K562 (cell line): ENCODE measurements around the gene PNPLA8. TPM values are rescaled to one million over a fixed set of nuclear protein-coding genes. Genes with fewer than 3 reads are reported as not detected.

Experiments used
- AFF1 ChIP-seq, 2 experiments: fragments of 450-650 bp; IDR thresholded peaks; 2 replicates each; pipeline ENCODE4 v1.6.1; 2018; ENCODE audit warnings: mild to moderate bottlenecking in 2 of 2, low read depth in 1 of 2; ENCODE audit not compliant: partially characterized antibody in 2 of 2
- ARHGAP35 ChIP-seq: fragments of 450-650 bp; IDR thresholded peaks from 2 replicates; pipeline ENCODE4 v1.6.1; 2018; ENCODE audit not compliant: partially characterized antibody
- ATF1 ChIP-seq, 2 experiments: fragments of 450-650 bp in 1 of 2; IDR thresholded peaks; 2 replicates each; pipeline ENCODE4 v1.6.1; 2016; ENCODE audit warnings: missing compliant biosample characterization in 1 of 2, missing genetic modification characterization in 1 of 2
- CBFA2T2 ChIP-seq: fragments of 450-650 bp; conservative IDR thresholded peaks from 2 replicates; pipeline ENCODE4 v1.6.1; 2017; ENCODE audit warnings: mild to moderate bottlenecking
- CHD1 ChIP-seq: fragments of 200-600 bp; sonication (generic); IDR thresholded peaks from one replicate; pipeline ENCODE4 v1.6.1; 2012; ENCODE audit warnings: mild to moderate bottlenecking, moderate library complexity, low read length, inconsistent platforms
- ELF1 ChIP-seq: fragments of 200-800 bp; sonication (Bioruptor generic); IDR thresholded peaks from 2 replicates; pipeline ENCODE4 v1.6.1; 2016; ENCODE audit warnings: missing genetic modification characterization, missing compliant biosample characterization
- ESRRA ChIP-seq: fragments of 450-650 bp; IDR thresholded peaks from 2 replicates; pipeline ENCODE4 v1.6.1; 2014; ENCODE audit warnings: low read depth, mild to moderate bottlenecking, moderate library complexity, borderline replicate concordance
- ETS1 ChIP-seq: conservative IDR thresholded peaks from 2 replicates; pipeline ENCODE4 v1.6.1; 2011; ENCODE audit warnings: low read depth, mild to moderate bottlenecking, low read length; ENCODE audit not compliant: control insufficient read depth
- FOXA3 ChIP-seq, 2 experiments: fragments of 450-650 bp in 1 of 2; sonication (generic) in 1 of 2; formaldehyde crosslinking; IDR thresholded peaks in 1 of 2; conservative IDR thresholded peaks in 1 of 2; 2 replicates each; pipeline versions ENCODE4 v1.4.0 to v1.8.0; 2020 to 2022; ENCODE audit warnings: mild to moderate bottlenecking in 2 of 2, missing genetic modification reagents in 1 of 2
- HNRNPLL ChIP-seq: fragments of 200-400 bp; formaldehyde crosslinking; IDR thresholded peaks from 2 replicates; pipeline ENCODE4 v1.6.1; 2017; ENCODE audit warnings: low read length, low read depth, mild to moderate bottlenecking; ENCODE audit not compliant: poor library complexity, severe bottlenecking
- HSF4 ChIP-seq: fragments of 250-450 bp; sonication (Bioruptor Pico); IDR thresholded peaks from 2 replicates; pipeline ENCODE4 v2.1.2; 2022; ENCODE audit warnings: mild to moderate bottlenecking, moderate library complexity, borderline replicate concordance
- NFIX ChIP-seq: fragments of 250-450 bp; sonication (Bioruptor Pico); IDR thresholded peaks from 2 replicates; pipeline ENCODE4 v1.4.0; 2020; ENCODE audit warnings: low read depth, mild to moderate bottlenecking, moderate library complexity
- OTX1 ChIP-seq: fragments of 450-650 bp; formaldehyde crosslinking; IDR thresholded peaks from 2 replicates; pipeline ENCODE4 v1.4.0; 2022; ENCODE audit warnings: mild to moderate bottlenecking
- ZNF444 ChIP-seq: fragments of 250-450 bp; sonication (Bioruptor Pico); IDR thresholded peaks from 2 replicates; pipeline ENCODE4 v1.4.0; 2020; ENCODE audit warnings: mild to moderate bottlenecking, moderate library complexity
- ZNF639 ChIP-seq, 2 experiments: fragments of 200-800 bp in 1 of 2; sonication (Bioruptor generic) in 1 of 2; sonication (generic) in 1 of 2; formaldehyde crosslinking in 1 of 2; IDR thresholded peaks in 1 of 2; conservative IDR thresholded peaks in 1 of 2; 2 replicates each; pipeline versions ENCODE4 v1.5.0 to v1.6.1; 2016 to 2020; ENCODE audit warnings: missing compliant biosample characterization in 1 of 2, missing genetic modification characterization in 1 of 2, missing genetic modification reagents in 1 of 2
- polyA plus RNA-seq, 8 experiments: library from polyadenylated mRNA; depleted of rRNA in 4 of 8; stranded (reverse) in 5 of 8; unstranded in 3 of 8; fragments of >200 nt; fragmentation: Nextera tagmentation in 2 of 8; fragmentation: Illumina TruSeq in 1 of 8; extraction: Ambion mirVana in 2 of 8; extraction: Trizol in 1 of 8; gene quantifications; 2 replicates each; pipeline versions ENCODE4 v1.2.1 to v1.2.3, GENCODE V29; 2011 to 2014; ENCODE audit warnings: inconsistent platforms in 1 of 8, missing spikeins in 1 of 8
- total RNA-seq, 7 experiments: library from RNA; depleted of rRNA in 6 of 7; stranded (reverse); fragments of >200 nt in 6 of 7; fragmentation: Illumina TruSeq in 2 of 7; extraction: Trizol in 2 of 7; gene quantifications; 2 replicates each; pipeline versions ENCODE4 v1.2.1 to v1.2.3, GENCODE V29; 2011 to 2021; ENCODE audit warnings: low replicate concordance in 1 of 7
- TF ChIP-seq, protein P1 (sequence below): sonication (generic); formaldehyde crosslinking; IDR thresholded peaks from 2 replicates; pipeline ENCODE4 v1.8.1; 2022; ENCODE audit warnings: missing genetic modification reagents

PNPLA8 gene
- total and polyA plus RNA-seq, 9 of the 15 experiments (the other 6 are each of a cell fraction or from before 2014, with no cell fraction given) = 12.8 to 27.6 (median 16.3) TPM

- TF ChIP-seq, protein P1, sequence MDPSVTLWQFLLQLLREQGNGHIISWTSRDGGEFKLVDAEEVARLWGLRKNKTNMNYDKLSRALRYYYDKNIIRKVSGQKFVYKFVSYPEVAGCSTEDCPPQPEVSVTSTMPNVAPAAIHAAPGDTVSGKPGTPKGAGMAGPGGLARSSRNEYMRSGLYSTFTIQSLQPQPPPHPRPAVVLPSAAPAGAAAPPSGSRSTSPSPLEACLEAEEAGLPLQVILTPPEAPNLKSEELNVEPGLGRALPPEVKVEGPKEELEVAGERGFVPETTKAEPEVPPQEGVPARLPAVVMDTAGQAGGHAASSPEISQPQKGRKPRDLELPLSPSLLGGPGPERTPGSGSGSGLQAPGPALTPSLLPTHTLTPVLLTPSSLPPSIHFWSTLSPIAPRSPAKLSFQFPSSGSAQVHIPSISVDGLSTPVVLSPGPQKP (CRISPR knock-in tag) = no peak
- TF ChIP-seq ATF1 (CRISPR knock-in tag; IDR thresholded peaks at IDR 0.05) (no peak), ATF1 (tag; IDR thresholded peaks at IDR 0.05) (no peak), ZNF444 (CRISPR knock-in tag) (0 out of 2 replicates have a peak, but pooled peaks have one; percentile 45), HSF4 (CRISPR knock-in tag) (peak; percentile 78; the same call in 1 of the 2 replicates), ZNF639 (CRISPR knock-in tag; conservative IDR thresholded peaks at IDR 0.05 in 1 of 2, IDR thresholded peaks at IDR 0.05 in 1 of 2) (peak in 1 of 2 experiments; percentile 42; a peak in 1 of 4 replicates), CHD1 (peak; percentile 66), AFF1 (IDR thresholded peaks at IDR 0.05; ENCODE audit: low read depth in 1 of 2, partially characterized antibody in 2 of 2) (peak in 1 of 2 experiments; percentile 12), OTX1 (CRISPR knock-in tag) (peak; percentile 80), ETS1 (peak; percentile 0; the same call in 1 of the 2 replicates), HNRNPLL (peak; percentile 76), FOXA3 (CRISPR knock-in tag; conservative IDR thresholded peaks at IDR 0.05 in 1 of 2, IDR thresholded peaks at IDR 0.05 in 1 of 2) (no peak), CBFA2T2 (no peak), ARHGAP35 (no peak), ELF1 (tag) (no peak), NFIX (CRISPR knock-in tag) (no peak), ESRRA (no peak)
Observed at GRCh38 chr7:108570146-108570755, 44.3 kb upstream of the PNPLA8 start (continued).
